AG09309 (cell line): ENCODE results near the gene SNURF.

Experiments used
- DNase-seq: peaks from one replicate; pipeline ENCODE4 v3.0.0-alpha.2; 2010; ENCODE audit warnings: low read depth
- H3K4me3 ChIP-seq: 2 replicates; pipeline ENCODE4 v1.5.1; 2011; ENCODE audit warnings: mild to moderate bottlenecking, low read depth, low read length, moderate library complexity; ENCODE audit not compliant: control insufficient read depth
- TF ChIP-seq, protein P1 (sequence below): IDR thresholded peaks from 2 replicates; pipeline ENCODE4 v1.5.1; 2011; ENCODE audit warnings: mild to moderate bottlenecking, low read depth, low read length, inconsistent platforms; ENCODE audit not compliant: insufficient read depth, control insufficient read depth; ENCODE audit errors: missing control alignments

SNURF gene

GRCh38 chr15:24955531-24955921, 739 bp downstream of the SNURF start:
- peak overlapping the region; percentile 97 for H3K4me3 ChIP-seq
- DNase-seq, result no peak
- TF ChIP-seq, protein P1, sequence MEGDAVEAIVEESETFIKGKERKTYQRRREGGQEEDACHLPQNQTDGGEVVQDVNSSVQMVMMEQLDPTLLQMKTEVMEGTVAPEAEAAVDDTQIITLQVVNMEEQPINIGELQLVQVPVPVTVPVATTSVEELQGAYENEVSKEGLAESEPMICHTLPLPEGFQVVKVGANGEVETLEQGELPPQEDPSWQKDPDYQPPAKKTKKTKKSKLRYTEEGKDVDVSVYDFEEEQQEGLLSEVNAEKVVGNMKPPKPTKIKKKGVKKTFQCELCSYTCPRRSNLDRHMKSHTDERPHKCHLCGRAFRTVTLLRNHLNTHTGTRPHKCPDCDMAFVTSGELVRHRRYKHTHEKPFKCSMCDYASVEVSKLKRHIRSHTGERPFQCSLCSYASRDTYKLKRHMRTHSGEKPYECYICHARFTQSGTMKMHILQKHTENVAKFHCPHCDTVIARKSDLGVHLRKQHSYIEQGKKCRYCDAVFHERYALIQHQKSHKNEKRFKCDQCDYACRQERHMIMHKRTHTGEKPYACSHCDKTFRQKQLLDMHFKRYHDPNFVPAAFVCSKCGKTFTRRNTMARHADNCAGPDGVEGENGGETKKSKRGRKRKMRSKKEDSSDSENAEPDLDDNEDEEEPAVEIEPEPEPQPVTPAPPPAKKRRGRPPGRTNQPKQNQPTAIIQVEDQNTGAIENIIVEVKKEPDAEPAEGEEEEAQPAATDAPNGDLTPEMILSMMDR, result no peak

DNA sequence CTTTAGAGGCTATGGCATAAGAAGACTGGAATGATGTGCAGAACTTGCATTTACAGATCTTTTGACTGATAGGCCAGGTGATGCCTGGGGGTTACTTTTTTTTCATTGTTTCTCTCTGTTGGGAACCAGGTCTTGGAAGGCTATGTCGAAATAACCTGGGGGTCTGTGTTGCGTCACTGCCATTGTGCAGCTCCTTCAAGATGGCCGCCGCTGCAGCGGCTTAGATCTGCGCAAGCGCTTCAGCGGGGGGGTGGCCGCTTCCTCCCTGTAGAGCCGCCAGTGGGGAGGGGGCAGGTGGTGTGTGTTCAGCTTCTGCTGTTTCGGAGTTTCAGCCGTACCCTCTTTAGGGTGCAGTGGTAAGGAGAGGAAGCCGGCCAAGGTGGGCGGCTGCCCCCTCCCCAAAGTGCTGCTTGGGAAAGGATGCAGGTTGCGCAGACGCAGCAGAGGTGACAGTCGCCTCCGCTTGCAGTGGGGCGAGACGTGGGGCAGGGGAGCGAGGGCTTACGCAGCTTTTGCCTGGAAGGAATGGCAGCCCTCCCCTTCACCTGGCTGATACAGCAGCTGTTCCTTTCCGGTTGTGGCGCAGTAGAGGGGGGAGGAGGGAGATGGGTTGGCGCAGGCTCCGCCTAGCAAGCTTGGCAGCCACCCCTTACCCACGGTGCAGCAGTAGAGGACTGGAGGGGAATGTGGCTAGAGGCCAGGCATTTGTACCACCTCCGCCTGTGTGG, 1.5 kb downstream of the SNURF start:
- TF ChIP-seq, protein P1, result no peak
- no peak for DNase-seq
- H3K4me3 ChIP-seq, result peak overlapping the region; percentile 97

DNA sequence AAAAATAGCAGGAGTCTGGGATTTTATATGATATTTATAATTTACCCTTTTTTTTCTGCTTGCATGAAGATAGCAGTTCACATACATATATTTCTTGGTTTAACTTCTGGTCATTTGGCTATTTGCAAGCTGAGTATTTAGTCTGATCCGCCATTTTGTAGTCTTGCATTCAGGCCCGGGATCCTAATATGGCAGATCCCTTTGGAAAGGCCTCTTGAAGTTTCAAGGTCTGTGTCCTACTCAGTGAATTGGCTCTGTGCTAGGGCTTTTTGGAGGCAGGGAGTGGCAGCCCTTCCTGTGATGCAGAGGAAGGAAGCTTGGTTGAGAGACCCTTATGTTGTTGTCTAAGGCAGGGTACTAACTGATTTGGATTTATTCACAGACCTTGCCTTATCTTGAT, 2.9 kb downstream of the SNURF start:
- TF ChIP-seq, protein P1, result no peak
- DNase-seq, result no peak
- no peak overlapping the region for H3K4me3 ChIP-seq

- TF ChIP-seq, protein P1, result no peak
- no peak for DNase-seq
- no peak overlapping the region for H3K4me3 ChIP-seq
Observed at GRCh38 chr15:24961967-24962366, 7.2 kb downstream of the SNURF start.

DNA sequence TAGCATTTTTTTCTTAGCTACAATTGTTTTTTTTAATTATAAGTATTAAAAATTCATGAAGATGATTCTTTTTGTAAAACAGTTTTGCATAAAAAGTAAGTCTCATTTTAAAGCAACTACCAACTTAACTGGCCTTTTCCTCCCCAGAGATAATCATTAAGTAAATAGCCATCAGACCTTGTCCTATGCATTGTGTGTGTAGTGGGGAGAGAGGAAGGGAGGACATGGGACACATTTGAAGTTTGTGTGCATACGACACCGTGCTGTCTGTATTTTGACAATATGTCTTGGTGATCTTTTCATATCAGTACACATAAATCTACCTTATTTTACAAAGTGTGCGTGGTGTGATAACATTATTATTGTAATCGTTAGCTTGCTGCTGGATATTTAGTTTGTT, 8.1 kb downstream of the SNURF start:
- no peak overlapping the region for H3K4me3 ChIP-seq
- DNase-seq, result no peak
- TF ChIP-seq, protein P1, result no peak

- no peak overlapping the region for H3K4me3 ChIP-seq
- TF ChIP-seq, protein P1, result no peak
- no peak for DNase-seq
Observed at GRCh38 chr15:24966364-24967103, 11.7 kb downstream of the SNURF start.

GRCh38 chr15:24971052-24971451, 16.3 kb downstream of the SNURF start:
- no peak for DNase-seq
- no peak overlapping the region for H3K4me3 ChIP-seq
- TF ChIP-seq, protein P1, result no peak
